ENCODE results near the gene FAM53A.

DNA sequence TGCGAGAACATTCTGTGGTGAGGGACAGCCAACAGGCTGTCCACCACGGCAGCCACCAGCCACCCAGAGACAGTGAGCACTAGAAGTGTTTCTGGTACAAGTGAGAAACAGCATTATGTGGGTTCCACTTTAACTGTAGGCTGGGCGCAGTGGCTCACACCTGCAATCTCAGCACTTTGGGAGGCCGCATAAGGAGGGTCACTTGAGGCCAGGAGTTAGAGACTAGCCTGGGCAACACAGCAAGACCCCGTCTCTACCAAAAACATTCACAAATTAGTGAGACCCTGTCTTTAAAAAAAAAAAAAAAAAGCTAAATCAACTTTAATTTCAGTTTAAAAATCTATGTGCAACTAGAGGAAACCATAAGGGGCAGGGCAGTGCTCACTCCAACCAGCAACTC lies 20.6 kb downstream of the FAM53A start:
- TF ChIP-seq, protein P1, sequence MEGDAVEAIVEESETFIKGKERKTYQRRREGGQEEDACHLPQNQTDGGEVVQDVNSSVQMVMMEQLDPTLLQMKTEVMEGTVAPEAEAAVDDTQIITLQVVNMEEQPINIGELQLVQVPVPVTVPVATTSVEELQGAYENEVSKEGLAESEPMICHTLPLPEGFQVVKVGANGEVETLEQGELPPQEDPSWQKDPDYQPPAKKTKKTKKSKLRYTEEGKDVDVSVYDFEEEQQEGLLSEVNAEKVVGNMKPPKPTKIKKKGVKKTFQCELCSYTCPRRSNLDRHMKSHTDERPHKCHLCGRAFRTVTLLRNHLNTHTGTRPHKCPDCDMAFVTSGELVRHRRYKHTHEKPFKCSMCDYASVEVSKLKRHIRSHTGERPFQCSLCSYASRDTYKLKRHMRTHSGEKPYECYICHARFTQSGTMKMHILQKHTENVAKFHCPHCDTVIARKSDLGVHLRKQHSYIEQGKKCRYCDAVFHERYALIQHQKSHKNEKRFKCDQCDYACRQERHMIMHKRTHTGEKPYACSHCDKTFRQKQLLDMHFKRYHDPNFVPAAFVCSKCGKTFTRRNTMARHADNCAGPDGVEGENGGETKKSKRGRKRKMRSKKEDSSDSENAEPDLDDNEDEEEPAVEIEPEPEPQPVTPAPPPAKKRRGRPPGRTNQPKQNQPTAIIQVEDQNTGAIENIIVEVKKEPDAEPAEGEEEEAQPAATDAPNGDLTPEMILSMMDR (IDR thresholded peaks at IDR 0.05) = no peak
- no peak for TF ChIP-seq POLR2A (IDR thresholded peaks at IDR 0.05)
